ENCODE measurements around the gene NHS.

- no peak for TF ChIP-seq POLR2A (IDR thresholded peaks at IDR 0.05)
- TF ChIP-seq CTCF (IDR thresholded peaks at IDR 0.05) = no peak
Observed at GRCh38 chrX:17682259-17682658, 307.3 kb downstream of the NHS start.
